GM12891 (cell line): ENCODE measurements around the gene NRIP3.

Experiments used
- POLR2A ChIP-seq: IDR thresholded peaks from 2 replicates; pipeline ENCODE4 v1.6.1; 2011; ENCODE audit warnings: low read depth, low read length, control low read depth
- POLR2AphosphoS5 ChIP-seq: IDR thresholded peaks from 2 replicates; pipeline ENCODE4 v1.6.1; 2011; ENCODE audit warnings: low read depth, low read length, control low read depth
- TAF1 ChIP-seq: IDR thresholded peaks from 2 replicates; pipeline ENCODE4 v1.6.1; 2011; ENCODE audit warnings: low read depth, low read length, control low read depth

GRCh38 chr11:8948886-8949285 lies 54.9 kb downstream of the NRIP3 start:
- no peak for TF ChIP-seq POLR2AphosphoS5
- TF ChIP-seq POLR2A: no peak
- no peak for TF ChIP-seq TAF1
